CMK (cell line): Measurements from ENCODE around the gene WNT11.

ENCODE experiments used
- DNase-seq: peaks from one replicate; pipeline ENCODE4 v3.0.0-alpha.2; 2010; ENCODE audit warnings: low read depth

Gene WNT11

GRCh38 chr11:76173663-76174062 lies 32.6 kb downstream of the WNT11 start:
- DNase-seq: no peak

- DNase-seq: no peak
These were observed 33.7 kb downstream of the WNT11 start for GRCh38 chr11:76172583-76172982.

GRCh38 chr11:76170468-76170867 lies 35.8 kb downstream of the WNT11 start:
- no peak for DNase-seq

- DNase-seq: no peak
These were observed 36.8 kb downstream of the WNT11 start for GRCh38 chr11:76169473-76169896.

- no peak for DNase-seq
These were observed 38.7 kb downstream of the WNT11 start for GRCh38 chr11:76167590-76167989.

- DNase-seq: no peak
These were observed 40.0 kb downstream of the WNT11 start for GRCh38 chr11:76166314-76166713.

- no peak for DNase-seq
These were observed 41.2 kb downstream of the WNT11 start for GRCh38 chr11:76164861-76165751.

GRCh38 chr11:76164081-76164480 lies 42.2 kb downstream of the WNT11 start:
- DNase-seq: no peak

- DNase-seq: no peak
These were observed 42.9 kb downstream of the WNT11 start for GRCh38 chr11:76163289-76163880.

- no peak for DNase-seq
These were observed 43.7 kb downstream of the WNT11 start for GRCh38 chr11:76162336-76163288.

- DNase-seq: no peak
These were observed 44.9 kb downstream of the WNT11 start for GRCh38 chr11:76161261-76161961.

- no peak for DNase-seq
These were observed 45.4 kb downstream of the WNT11 start for GRCh38 chr11:76160856-76161255.

GRCh38 chr11:76159983-76160661 lies 46.2 kb downstream of the WNT11 start:
- DNase-seq: no peak

GRCh38 chr11:76159303-76159937 lies 46.9 kb downstream of the WNT11 start:
- DNase-seq: no peak

GRCh38 chr11:76158394-76159302 lies 47.7 kb downstream of the WNT11 start:
- no peak for DNase-seq

- no peak for DNase-seq
These were observed 48.4 kb downstream of the WNT11 start for GRCh38 chr11:76157891-76158290.

GRCh38 chr11:76156971-76157427 lies 49.3 kb downstream of the WNT11 start:
- no peak for DNase-seq

- DNase-seq: no peak
These were observed 50.6 kb downstream of the WNT11 start for GRCh38 chr11:76155500-76156227.

- DNase-seq: no peak
These were observed 52.8 kb downstream of the WNT11 start for GRCh38 chr11:76153571-76153923.
